Uterus (tissue), 2 donors: Measurements from ENCODE around the gene SORBS1.

Experiments
- POLR2A ChIP-seq, 2 donors: fragments of 450-650 bp; IDR thresholded peaks; one replicate each; pipeline ENCODE4 v1.6.1; 2016; ENCODE audit warnings: antibody characterized with exemption in 2 of 2, mild to moderate bottlenecking in 1 of 2, moderate library complexity in 1 of 2
- TF ChIP-seq, protein P1 (sequence below), 4 experiments: fragments of 200-600 bp in 2 of 4; fragments of 450-650 bp in 2 of 4; sonication (generic) in 2 of 4; IDR thresholded peaks; one replicate each; pipeline ENCODE4 v1.5.1; 2016 to 2019; ENCODE audit warnings: antibody characterized with exemption in 4 of 4, mild to moderate bottlenecking in 2 of 4, moderate library complexity in 1 of 4

DNA sequence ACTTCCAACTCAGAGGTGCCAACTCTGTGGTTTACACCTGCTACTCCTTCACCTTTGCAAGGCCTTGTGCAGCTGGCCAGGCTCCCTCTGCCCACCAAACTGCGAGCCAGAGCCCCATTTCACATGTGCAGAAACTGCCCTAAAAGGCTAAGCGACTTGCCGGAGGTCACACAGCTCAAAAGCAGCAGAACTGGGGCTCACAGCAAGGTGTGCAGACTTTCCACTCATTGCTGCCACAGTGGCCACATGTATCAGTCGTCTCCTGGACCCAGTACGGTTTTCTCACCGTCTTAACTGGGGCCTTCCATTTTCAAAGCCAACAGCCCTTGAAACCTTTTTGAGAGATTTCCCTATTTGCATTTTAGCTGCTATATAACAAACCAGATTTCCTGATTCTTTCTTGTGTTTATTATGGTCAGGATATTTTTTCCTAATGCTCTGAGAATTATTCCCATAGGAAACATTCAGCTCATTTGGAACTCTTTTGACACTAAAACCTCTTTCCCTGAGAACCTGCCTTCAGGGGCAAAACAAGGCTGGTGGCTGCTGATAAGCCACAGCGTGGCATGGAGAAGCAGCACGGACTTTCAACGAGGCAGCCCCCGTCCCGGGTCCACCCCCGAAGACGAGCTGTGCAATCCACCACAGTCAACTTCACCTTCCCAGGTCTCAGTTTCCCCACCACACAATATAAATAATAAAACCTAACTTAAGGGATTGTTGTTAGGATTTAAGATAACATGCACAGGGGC, 29.9 kb downstream of the SORBS1 start:
- TF ChIP-seq, protein P1, sequence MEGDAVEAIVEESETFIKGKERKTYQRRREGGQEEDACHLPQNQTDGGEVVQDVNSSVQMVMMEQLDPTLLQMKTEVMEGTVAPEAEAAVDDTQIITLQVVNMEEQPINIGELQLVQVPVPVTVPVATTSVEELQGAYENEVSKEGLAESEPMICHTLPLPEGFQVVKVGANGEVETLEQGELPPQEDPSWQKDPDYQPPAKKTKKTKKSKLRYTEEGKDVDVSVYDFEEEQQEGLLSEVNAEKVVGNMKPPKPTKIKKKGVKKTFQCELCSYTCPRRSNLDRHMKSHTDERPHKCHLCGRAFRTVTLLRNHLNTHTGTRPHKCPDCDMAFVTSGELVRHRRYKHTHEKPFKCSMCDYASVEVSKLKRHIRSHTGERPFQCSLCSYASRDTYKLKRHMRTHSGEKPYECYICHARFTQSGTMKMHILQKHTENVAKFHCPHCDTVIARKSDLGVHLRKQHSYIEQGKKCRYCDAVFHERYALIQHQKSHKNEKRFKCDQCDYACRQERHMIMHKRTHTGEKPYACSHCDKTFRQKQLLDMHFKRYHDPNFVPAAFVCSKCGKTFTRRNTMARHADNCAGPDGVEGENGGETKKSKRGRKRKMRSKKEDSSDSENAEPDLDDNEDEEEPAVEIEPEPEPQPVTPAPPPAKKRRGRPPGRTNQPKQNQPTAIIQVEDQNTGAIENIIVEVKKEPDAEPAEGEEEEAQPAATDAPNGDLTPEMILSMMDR (IDR thresholded peaks at IDR 0.05), result no peak
- no peak for TF ChIP-seq POLR2A (IDR thresholded peaks at IDR 0.05)
